Measurements from ENCODE around the gene KDELR3.

Gene KDELR3

DNA sequence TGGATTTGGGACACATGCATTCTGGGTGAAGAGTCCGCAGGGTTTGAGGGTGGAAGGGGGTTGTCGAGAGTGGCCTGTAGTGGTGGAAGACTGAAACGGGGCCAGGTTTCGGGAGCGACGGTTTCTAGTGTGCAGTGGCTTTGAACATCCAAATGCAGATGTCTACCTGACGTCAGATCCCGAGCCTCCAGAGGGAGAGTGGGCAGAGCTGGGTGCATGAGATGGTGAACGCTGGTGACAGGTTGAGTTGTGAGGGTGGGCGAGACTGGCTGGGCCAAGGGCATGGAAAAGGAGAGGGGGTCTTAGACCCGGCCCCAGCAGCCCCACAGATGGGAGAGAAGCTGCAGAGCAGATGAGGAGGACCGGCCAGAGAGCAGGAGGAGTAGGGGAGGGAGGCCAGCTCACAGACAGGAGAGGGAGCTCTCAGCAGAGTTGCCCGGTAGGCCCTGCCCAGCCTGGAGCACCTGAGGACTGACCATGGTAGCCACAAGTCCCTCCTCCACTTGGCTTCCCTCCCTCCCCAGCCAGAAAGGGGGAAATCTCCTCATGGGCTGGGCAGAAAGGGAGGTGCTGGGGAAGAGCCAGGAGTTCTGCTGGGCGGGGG lies 27.0 kb upstream of the KDELR3 start:
- no peak for DNase-seq (ENCODE audit: low read depth)

DNA sequence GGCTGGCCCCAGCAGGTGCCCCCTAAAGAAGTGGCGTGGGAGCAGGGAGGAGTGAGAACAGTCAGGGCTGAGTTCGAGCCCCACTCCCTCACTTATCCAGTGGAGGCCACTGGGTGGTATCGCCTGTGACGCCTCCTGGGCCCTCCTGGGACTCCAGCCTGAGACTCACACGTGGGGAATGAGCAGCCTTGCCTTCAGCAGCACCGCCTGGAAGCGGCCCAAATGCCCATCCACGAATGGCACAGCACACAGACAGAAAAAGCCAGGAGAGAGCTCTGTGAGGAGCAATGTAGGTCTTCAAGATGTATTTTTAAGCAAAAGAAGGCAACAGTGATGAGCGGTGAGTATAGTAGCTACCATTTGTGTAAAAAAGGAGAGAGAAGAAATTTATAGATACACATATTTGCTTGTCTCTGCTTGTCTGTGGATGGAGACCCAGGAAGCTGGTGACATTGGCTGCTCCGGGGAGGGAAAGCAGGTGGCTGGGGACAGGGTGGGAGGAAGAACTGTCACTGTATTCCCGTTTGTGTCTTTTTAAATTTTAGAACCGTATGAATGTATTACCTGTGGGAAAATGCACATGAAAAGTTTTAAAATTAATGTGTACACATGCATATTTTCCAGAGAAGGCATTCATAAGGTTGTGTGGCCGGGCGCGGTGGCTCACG lies 26.1 kb upstream of the KDELR3 start:
- DNase-seq (ENCODE audit: low read depth), result no peak

DNA sequence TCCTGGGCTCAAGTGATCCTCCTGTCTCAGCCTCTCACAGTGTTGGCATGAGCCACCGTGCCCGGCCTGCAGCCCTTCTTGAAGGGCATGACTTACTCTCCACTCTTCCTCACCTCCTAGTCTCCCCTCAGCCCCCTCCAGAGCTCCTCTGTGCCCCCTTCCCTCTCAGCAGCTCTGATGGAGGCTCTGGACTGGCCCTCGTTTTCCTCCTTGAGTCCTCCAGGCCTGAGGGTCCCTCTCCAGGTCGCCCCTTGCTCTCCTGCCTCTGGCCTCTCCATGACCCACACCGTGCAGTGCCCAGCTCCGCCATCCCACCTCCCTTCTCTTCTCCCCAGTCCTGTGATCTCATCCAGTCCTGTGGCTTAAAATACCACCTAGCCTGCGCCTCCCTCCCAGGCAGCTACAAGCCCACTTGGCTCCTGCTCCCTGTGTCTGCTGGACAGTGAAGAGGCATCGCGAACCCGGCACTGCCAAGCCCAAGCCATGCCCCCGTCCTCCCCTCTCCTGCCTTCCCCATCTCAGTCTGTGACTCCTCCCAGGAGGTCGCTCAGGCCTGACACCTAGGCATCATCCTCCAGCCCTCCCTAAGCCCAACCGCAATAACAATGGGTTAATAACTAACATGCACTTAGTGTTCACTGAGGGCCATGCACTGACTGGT lies 24.8 kb upstream of the KDELR3 start:
- no peak for DNase-seq (ENCODE audit: low read depth)

DNA sequence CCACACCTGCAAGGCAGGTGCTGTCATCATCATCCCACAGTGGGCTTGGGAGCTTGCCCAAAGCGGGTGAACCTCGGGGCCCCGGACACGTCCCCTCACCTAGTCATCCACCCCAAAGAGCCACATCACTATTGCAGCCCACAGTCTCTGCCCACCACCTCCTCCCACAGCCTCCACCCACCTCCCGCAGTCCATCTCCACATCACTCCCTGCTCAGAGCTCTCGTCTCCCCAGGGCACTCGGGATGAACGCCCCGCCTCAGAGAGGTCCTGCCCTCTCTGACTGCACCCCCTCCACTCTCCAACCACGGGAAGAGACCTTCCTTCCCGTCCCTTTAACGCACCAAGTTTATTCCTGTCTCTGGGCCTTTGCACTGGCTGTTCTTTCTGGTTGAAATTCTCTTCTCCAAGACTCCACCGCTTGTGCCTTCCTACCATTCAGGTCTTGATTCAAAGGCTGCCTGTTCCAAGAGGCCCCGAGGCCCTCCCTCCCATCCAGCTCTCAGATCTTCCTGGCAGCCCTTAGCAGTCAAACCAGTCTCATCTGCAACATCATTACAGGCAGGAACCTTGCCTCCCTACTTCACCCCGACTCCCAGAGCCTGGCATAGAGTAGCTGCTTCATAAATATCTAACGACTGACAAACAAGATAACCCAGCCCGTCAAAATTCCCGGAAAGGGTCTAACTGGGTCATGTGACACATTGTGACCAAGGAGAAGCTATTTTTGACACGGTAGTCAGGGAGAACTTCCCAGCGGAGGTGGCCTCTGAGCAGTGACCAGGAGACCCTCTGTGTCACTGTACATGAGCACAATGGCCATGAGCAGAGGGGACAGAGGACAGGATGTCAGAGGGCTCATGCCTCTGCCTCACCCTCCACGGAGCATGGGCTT lies 24.0 kb upstream of the KDELR3 start:
- no peak for DNase-seq (ENCODE audit: low read depth)

DNA sequence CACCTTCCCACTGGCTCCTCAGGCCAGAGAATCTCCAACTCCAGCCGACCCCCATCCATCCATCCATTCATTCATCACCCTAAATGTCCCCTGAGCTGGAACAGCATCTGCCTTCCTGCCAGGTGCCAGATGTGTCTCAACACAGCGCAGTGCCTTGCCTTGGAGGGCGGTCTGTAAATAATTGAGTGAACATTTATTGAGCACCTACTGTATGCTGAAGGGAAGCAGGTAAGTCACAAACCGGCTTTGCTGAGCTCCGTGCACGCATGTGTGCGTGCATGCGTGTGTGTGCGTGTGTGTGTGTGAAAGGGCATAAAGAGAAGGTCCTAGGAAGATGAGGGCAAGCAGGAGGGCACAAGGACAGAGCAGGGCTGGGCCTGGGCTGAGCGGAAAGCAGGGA lies 23.1 kb upstream of the KDELR3 start:
- no peak for DNase-seq (ENCODE audit: low read depth)

DNA sequence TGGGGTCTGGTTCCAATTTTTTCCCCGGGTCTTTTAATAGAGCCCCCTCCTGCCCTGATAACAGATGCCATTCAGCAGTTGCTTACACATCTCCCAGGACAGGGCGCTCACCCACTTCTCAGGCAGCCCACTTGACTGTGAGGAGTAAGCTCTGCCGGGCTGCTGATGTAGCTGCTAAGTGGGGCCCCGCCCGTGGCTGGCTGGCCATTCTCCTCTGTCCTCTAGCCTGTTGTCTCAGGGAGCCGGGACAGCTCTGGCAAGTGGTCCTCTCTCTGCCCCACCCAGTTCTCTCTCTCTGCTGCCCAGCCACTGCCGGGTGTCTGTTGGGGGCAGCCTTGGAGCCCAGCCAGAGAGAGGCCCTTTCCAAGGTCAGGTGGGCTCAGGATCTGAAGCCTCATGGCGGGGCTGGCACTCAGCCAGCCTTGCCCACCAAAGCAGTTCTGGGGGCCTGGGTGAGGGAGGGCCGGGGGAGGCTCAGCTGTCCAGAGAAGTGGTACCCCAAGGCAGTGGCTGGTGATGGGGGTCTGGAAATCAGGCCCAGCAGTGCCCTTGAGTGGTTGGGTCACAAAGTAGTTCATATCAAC lies 21.8 kb upstream of the KDELR3 start:
- DNase-seq (ENCODE audit: low read depth), result no peak

DNA sequence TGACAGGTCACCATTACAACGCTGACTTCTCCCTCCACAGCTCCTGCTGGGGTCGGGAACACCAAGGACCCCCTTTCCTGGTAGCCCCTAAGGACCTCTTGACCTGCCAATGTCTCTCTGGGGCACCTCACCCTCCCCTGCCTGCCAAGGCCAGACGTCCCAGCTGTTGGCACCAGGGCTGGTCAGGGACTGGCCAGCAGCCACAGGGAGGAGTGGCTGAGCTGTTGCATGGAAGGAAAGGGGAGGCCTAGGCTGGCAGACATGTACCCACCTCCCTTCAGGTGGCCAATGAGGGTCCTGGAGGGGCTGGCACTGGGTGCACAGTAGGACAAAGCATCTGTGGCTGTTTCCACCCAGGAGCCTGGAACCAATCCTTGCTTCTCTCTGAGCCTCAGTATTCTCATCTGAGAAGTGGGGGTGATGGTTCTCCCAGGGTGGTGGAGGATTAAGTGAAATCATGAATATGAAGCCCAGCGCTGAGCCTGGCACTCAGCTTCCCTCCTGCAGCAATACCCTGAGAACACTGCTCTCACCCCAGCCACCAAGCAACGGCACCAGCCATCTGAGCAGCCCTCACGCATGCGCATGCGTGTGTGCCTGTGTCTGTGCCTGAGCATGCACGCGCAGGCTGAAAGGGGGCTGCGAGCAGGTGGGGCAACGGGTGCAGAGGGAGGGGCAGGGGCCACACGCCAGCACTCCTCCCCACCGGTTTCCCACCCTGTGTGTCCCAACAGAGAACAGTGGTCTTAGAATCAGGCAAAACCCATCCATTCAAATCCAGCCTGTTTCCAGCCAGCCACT lies 18.8 kb upstream of the KDELR3 start:
- DNase-seq (ENCODE audit: low read depth), result no peak

DNA sequence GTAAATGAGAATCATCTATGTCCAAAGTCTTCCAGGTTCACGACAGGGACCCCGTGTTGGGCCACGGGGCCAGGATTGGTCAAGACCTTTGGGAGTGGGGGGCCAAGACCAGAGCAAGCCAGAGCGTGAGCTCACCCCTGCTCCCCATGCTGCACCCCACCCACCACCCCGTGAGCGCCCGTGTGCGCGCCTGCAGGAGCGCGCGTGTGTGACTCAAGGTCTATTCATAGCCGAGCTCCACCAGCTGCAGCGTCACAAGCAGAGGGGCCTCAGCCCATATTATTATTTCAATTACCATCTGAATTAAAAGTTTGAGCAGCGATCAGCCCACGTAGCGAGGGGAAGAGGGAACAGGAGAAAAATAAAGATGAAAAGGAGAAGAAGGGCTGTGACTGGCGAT lies 18.1 kb upstream of the KDELR3 start:
- DNase-seq (ENCODE audit: low read depth), result no peak

DNA sequence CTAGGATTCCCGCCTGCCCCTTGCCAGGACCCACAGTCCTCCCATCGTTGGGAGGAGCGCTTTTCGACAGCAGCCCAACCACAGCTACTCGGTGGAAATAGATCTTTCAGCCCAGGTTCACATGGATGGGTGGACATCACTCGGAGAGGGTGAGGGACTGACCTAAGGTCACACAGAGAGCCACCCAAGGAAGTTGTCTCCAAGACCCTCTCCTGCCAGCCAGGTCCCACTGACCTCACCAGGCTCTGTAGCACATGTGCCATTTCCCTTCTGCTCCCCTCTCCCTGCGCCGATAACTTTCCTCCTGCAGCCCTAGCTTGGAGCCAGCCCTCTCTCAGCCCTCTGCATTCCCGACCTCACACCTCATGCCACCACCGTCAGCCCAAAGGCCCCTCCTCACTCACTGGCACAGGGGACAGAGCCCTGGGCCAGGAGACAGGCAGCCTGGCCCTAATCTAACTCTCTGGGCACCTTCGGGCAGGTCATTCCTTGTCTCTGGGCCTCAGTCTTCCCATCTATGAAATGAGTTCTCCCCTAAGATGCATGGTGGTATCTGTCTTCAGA lies 17.6 kb upstream of the KDELR3 start:
- no peak for DNase-seq (ENCODE audit: low read depth)

DNA sequence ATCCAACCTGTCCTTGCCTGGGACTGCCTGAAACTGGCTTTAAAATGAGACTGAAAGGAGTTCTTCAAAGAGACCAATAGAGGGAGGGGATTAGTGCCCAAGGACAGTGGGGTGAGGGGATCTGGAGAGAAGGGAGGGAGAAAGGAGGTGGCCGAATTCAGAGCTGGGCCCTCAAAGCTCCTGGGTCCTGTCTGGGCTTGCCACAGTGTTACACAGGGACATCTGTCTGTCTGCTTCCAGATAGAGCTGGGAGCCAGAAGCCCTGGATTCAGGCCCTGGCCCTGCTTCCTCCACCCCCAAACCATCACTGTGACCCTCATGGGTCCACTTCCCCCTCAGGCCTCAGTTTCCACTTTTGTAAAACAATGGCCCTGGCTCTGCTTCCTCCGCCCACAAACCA lies 16.5 kb upstream of the KDELR3 start:
- no peak for DNase-seq (ENCODE audit: low read depth)

DNA sequence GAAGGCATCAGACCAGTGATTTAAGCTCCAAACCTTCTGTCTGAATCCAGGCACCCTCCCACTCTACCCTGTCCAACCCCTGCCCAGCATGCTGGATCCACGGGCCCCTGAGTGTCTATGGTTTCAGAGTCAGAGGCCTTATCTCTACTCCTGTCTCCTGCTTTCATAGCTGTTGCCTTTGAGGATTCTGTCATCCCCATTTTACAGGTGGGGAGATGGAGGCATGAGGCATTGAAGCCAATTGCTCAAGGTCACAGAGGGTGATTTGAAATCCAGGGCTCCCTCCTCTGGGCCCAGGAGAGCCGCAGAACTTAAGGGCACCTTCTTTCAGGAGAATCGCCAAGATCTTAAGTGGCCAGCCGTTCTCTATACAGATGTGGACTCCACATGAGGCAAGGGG lies 16.0 kb upstream of the KDELR3 start:
- DNase-seq (ENCODE audit: low read depth), result no peak

DNA sequence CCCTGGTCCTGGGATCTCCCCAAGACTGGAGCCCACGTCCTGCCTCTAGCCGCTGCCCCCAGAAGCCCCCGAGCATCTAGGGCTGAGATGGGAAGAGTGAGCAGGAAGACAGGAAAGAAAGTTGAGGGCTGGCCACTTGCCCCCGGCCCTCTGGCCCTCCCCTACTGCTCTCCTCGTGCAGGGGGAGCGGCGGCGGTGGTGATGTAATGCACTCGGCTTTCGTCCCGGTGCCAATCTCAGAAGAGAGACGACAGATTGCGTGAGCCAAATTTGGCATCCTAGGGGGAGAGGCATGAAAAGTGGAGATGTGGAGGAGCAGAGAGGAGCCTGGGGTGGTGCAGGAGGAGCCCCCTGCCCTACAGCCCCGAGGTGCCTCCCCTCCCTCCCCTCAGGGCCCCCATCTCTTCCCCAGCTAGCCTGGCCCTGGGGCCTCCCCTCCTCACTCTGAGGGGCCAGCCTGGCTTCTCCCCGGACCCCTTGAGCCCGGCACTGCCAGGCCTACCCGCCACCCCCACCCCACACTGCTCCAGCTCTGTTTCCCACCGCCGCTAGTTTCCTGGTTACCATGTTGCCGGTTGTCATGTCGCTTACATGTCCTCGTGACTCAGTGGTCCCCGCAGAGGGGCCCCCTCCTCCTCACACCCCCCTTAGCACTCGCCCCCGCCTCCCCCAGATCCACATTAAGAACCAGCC lies 15.4 kb upstream of the KDELR3 start:
- DNase-seq (ENCODE audit: low read depth), result no peak

DNA sequence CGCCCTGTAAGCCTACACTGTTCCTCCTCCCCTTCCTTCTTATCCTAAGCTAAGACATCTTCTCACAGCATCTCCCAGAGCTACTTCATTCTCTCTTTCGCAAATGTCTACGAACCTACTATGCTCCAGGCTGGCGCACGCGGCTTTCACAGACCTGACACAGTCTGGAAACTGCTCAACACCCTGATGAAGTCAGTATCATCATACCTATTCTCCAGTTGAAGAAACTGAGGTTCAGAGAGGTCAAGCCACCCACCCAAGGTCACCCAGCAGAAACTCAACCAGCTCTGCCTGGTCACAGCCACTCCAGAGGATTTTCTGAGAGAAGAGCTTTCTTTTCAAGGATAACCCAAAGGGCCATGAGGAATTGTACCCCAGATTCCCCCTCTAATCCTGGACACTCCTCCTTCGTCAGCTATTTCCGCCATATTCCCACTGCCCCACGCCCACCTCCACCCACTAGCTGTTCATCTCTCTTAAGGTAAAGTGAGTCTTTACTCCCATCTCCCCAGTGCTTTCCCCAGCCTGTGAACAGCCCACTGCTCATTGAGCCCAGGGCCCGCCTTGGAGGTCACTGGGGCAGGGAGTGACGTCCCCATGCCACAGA lies 14.7 kb upstream of the KDELR3 start:
- no peak for DNase-seq (ENCODE audit: low read depth)

DNA sequence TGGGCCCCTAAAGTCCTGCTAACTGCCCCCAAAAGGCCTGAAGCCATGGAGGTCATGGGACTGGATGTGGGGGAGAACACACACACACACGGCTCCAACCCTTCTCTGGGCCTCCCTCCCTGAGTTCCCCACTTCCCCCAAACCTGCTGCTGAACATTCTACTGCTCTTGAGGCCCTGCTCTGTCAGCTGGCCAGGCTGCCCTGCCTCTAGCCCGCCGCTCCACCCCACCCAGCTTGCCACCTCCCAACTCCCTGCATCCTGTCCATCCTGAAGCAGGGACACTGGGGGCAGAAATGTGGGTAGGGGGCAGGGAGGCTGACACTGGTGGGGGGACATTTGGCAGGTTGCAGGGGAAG lies 13.9 kb upstream of the KDELR3 start:
- no peak for DNase-seq (ENCODE audit: low read depth)

DNA sequence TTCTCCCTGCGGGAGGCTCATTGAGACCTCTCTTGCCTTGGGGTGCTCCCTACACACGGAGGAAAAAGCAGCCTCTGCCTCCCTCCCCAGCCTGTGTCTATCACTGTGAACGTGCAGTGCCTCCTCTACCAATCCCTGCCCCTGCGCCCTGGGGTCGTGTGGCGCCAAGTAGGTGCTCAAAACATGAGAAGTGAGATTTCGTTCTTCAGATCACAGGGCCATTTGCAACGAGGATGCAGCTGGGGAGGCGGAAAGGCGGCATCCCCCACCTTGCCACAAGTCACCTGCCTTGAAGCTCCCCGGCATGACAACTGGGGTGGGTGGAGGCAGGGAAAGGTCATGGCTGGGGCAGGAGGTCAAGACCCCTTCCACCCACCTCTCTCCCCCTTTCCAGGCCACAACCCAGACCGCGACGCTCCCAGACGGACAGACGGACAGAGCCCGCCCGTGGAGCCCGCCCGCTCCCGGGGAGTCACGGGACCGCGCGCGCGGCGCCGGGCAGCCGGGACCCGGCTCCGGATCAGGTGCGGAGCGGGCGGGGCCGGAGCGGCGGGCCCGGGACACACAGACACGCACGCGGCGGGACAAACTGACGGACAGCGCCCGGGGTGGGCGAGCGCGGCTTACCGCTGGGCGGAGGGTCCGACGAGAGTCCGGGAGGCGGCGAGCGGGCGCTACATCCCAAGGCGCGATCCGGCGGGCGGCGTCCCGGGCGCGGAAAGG lies 13.4 kb upstream of the KDELR3 start:
- DNase-seq (ENCODE audit: low read depth), result no peak

DNA sequence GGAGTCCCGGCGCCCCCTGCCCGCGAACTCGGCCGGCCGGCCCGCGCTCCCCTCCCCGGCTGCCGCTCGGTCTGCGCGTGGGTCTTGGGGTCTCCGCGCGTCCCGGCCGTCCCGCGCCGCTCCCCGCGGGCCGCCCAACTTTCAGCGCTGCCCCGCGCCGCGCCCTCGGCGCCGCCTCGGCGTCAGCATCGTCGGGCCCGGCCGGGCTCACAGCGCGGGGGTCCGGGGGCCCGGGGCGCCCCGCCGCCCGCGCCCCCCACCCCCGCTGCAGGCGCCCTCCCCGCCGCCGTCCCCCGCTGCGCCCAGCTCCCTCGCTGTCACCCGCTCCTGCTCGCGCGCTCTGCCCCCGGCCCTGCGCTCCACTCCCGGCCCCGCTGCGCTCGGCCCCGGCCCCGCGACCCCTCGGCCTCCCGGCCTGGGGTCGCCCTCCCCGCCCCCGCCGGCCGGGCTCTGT lies 12.8 kb upstream of the KDELR3 start, which contains the start of gene KCNJ4:
Gene KCNJ4 (minus strand): TSS at position 124 of the 454 bp plus-strand sequence. CDS start 27,067 bp downstream, outside the sequence.
- DNase-seq (ENCODE audit: low read depth), result no peak

DNA sequence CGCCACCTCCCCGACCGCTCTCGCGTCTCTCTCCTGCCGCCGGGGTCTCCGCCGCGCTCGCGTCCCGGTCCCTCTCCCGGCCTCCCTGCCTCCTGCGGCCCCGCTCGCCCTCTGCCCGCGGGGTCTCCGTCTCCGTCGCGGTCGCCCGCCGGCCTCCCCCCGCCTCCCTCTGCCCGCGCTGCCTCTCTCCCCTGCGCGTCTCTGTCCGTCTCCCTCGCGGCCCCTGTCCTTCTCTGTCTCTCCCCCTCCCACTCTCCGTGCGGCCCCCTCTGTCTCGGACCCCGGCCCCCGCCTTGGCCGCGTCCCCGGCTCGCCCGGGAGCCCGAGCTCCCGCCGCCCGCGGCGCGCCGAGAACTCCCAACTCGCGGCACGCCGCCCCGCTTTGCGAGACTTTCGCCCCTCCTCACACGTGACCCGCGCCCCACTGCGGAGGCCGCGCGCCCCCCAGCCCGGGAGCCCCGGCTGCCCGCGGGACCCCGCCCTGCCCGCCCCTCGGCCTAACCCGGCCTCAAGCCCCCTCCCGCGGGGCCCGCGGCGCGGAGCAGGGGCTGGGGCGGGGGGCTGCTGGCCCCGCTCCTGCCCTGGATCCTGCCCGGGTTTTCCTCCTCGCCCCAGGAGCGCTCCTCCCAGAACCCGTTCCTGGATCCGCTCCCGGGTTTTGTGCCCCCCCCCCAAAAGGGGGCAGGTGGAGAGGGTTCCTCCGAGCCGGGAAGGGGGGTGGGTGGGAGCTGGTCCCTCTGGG lies 12.2 kb upstream of the KDELR3 start:
- no peak for DNase-seq (ENCODE audit: low read depth)

DNA sequence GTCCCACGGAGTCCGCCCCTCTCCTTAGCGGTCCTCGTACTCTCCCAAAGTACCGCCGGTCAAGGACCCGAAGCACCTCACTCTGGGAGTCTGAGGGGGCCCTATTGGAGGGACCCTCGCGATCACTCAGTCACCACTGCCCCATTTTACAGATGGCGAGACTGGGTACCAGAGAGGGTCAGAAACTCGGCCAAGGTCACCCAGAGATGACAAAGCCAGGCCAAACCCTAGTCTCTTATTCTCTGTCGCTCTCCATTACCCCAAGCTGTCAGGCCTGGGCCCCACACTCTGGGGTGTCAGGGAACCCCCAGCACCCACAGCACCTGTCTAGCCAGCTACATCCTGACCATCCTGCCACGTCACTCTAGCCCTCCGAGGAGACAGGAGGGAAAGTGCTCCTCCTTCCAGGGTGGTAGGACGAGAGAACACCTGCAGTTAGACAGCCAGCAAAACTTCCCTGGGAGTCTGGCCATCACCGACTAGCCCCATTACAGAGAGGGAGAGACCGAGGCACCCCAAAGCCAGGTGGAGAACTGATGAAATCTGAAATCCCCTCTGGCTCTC lies 11.5 kb upstream of the KDELR3 start:
- no peak for DNase-seq (ENCODE audit: low read depth)

Measured in GM04503 (cell line).